Measurements from ENCODE around the gene CYB5R4. TPM values are rescaled to one million over a fixed set of nuclear protein-coding genes. Genes with fewer than 3 reads are reported as not detected.

Gene CYB5R4
- total and polyA plus RNA-seq, 2 donors (not counting 1 experiment from before 2014, with no cell fraction given) = 11.8 to 39.6 TPM

- Histone ChIP-seq H3K27me3 (replicated peaks in 1 of 4; ENCODE audit: control extremely low read depth in 1 of 4, control insufficient read depth in 3 of 4, insufficient read depth in 4 of 4, low read length in 3 of 4) (peaks cover 0 to 35% (median 20%) of the 10 kb centered on the region in 4 experiments), H3K9ac (ENCODE audit: low read length) (no peak overlapping the region), H3K4me1 (ENCODE audit: control insufficient read depth in 2 of 2, insufficient read depth in 2 of 2, low read length in 2 of 2) (peaks cover 15% of the 10 kb centered on the region in 2 donors), H2AFZ (ENCODE audit: insufficient read depth, low read depth, low read length, poor library complexity, severe bottlenecking) (no peak overlapping the region), H3K36me3 (replicated peaks in 1 of 2; ENCODE audit: control extremely low read depth in 1 of 2, control insufficient read depth in 1 of 2, extremely low read depth in 1 of 2, insufficient read depth in 2 of 2, low read length in 1 of 2) (no peaks in the 10 kb centered on the region), H3K9me3 (ENCODE audit: control extremely low read depth in 1 of 3, control insufficient read depth in 2 of 3, insufficient read depth in 1 of 3, low read length in 2 of 3) (peaks cover 0 to 8% (median 0%) of the 10 kb centered on the region in 3 donors), H3K79me2 (ENCODE audit: control insufficient read depth, insufficient read depth, low read length) (no peaks in the 10 kb centered on the region), H3K4me3 (ENCODE audit: control extremely low read depth in 1 of 5, extremely low read depth in 1 of 5, insufficient read depth in 1 of 5, low read depth in 2 of 5, low read length in 4 of 5) (no peak overlapping the region), H4K20me1 (ENCODE audit: control insufficient read depth, insufficient read depth, low read length, poor library complexity, severe bottlenecking) (no peaks in the 10 kb centered on the region), H3K4me2 (replicated peaks; ENCODE audit: low read depth, low read length, poor library complexity, severe bottlenecking) (no peak overlapping the region), H3K27ac (ENCODE audit: low read length in 2 of 2) (no peak overlapping the region)
- DNase-seq (no peak), ATAC-seq (ENCODE audit: low read depth) (no peak)
- WGBS (ENCODE audit: insufficient coverage) = 100% methylated on average over 1 of the region's 2 CpGs
- no peaks in the 10 kb centered on the region for H3K9me3 Mint-ChIP-seq (ENCODE audit: insufficient read depth)
- H3K4me1 Mint-ChIP-seq = peaks cover 13% of the 10 kb centered on the region
- peaks cover 44% of the 10 kb centered on the region for H3K27me3 Mint-ChIP-seq
- POLR2A ChIA-PET = no interaction called here
- H3K27ac Mint-ChIP-seq = no peak overlapping the region
- intact Hi-C loops (cut with micrococcal nuclease) = no loop called here
- H3K4me3 Mint-ChIP-seq = no peak overlapping the region
- CTCF ChIA-PET = no interaction called here
- TF ChIP-seq EZH2 (IDR thresholded peaks at IDR 0.05; ENCODE audit: borderline replicate concordance, insufficient read depth, low read depth, low read length, poor library complexity, severe bottlenecking) (no peak), CTCF (IDR thresholded peaks at IDR 0.05) (peak; percentile 11)
Measured at GRCh38 chr6:83849127-83849526, 10.4 kb upstream of the CYB5R4 start.

- H3K4me1 ChIP-seq (ENCODE audit: control insufficient read depth in 2 of 2, insufficient read depth in 2 of 2, low read length in 2 of 2) = peaks cover 15% of the 10 kb centered on the region in 2 donors
- CTCF ChIA-PET = no interaction called here
- TF ChIP-seq EZH2 (IDR thresholded peaks at IDR 0.05; ENCODE audit: borderline replicate concordance, insufficient read depth, low read depth, low read length, poor library complexity, severe bottlenecking) (no peak), CTCF (IDR thresholded peaks at IDR 0.05) (no peak)
- peaks cover 0 to 8% (median 0%) of the 10 kb centered on the region in 3 donors for H3K9me3 ChIP-seq (ENCODE audit: control extremely low read depth in 1 of 3, control insufficient read depth in 2 of 3, insufficient read depth in 1 of 3, low read length in 2 of 3)
- no peak overlapping the region for H3K9ac ChIP-seq (ENCODE audit: low read length)
- ATAC-seq (ENCODE audit: low read depth) = no peak
- H3K27me3 Mint-ChIP-seq = peaks cover 49% of the 10 kb centered on the region
- H3K27ac ChIP-seq (ENCODE audit: low read length in 2 of 2) = no peak overlapping the region
- H3K79me2 ChIP-seq (ENCODE audit: control insufficient read depth, insufficient read depth, low read length) = no peaks in the 10 kb centered on the region
- no peaks in the 10 kb centered on the region for H3K9me3 Mint-ChIP-seq (ENCODE audit: insufficient read depth)
- 50% methylated on average over 2 of the region's 3 CpGs for WGBS (ENCODE audit: insufficient coverage)
- H3K4me3 ChIP-seq (ENCODE audit: control extremely low read depth in 1 of 5, extremely low read depth in 1 of 5, insufficient read depth in 1 of 5, low read depth in 2 of 5, low read length in 4 of 5) = no peak overlapping the region
- H4K20me1 ChIP-seq (ENCODE audit: control insufficient read depth, insufficient read depth, low read length, poor library complexity, severe bottlenecking) = no peaks in the 10 kb centered on the region
- DNase-seq = no peak
- H3K4me3 Mint-ChIP-seq = no peak overlapping the region
- no peak overlapping the region for H3K27ac Mint-ChIP-seq
- H3K4me2 ChIP-seq (replicated peaks; ENCODE audit: low read depth, low read length, poor library complexity, severe bottlenecking) = no peak overlapping the region
- H3K36me3 ChIP-seq (replicated peaks in 1 of 2; ENCODE audit: control extremely low read depth in 1 of 2, control insufficient read depth in 1 of 2, extremely low read depth in 1 of 2, insufficient read depth in 2 of 2, low read length in 1 of 2) = no peaks in the 10 kb centered on the region
- H2AFZ ChIP-seq (ENCODE audit: insufficient read depth, low read depth, low read length, poor library complexity, severe bottlenecking) = no peak overlapping the region
- POLR2A ChIA-PET = no interaction called here
- H3K27me3 ChIP-seq (replicated peaks in 1 of 4; ENCODE audit: control extremely low read depth in 1 of 4, control insufficient read depth in 3 of 4, insufficient read depth in 4 of 4, low read length in 3 of 4) = peaks cover 0 to 38% (median 23%) of the 10 kb centered on the region in 4 experiments
- intact Hi-C loops (cut with micrococcal nuclease) = loop anchor here (10.0 kb wide), 1 partner anchor 655 kb away; the partner anchor contains the start of genes PGM3 and RWDD2A
- H3K4me1 Mint-ChIP-seq = peaks cover 16% of the 10 kb centered on the region
Measured at GRCh38 chr6:83849610-83850009, 9.9 kb upstream of the CYB5R4 start.
